Measurements from ENCODE around the gene CRYZL1. TPM values are rescaled to one million over a fixed set of nuclear protein-coding genes. Genes with fewer than 3 reads are reported as not detected.

Gene CRYZL1
- total RNA-seq, 1 donor from 2014 or later = 32.2 TPM

- H3K36me3 Mint-ChIP-seq (ENCODE audit: low read depth, unreplicated experiment) = peaks cover 43% of the 10 kb centered on the region
These were observed 80.2 kb downstream of the CRYZL1 start for GRCh38 chr21:33561373-33561772.

GRCh38 chr21:33560965-33561364, 80.6 kb downstream of the CRYZL1 start:
- no peaks in the 10 kb centered on the region for H3K9me3 Mint-ChIP-seq (ENCODE audit: unreplicated experiment)
- TF ChIP-seq CTCF (IDR thresholded peaks at IDR 0.05; ENCODE audit: unreplicated experiment) = no peak
- H3K27ac Mint-ChIP-seq (ENCODE audit: unreplicated experiment) = no peak overlapping the region
- H3K36me3 Mint-ChIP-seq (ENCODE audit: low read depth, unreplicated experiment) = peaks cover 47% of the 10 kb centered on the region
- H3K4me1 Mint-ChIP-seq (ENCODE audit: unreplicated experiment) = no peaks in the 10 kb centered on the region
- H3K4me3 Mint-ChIP-seq (ENCODE audit: unreplicated experiment) = peak overlapping the region; percentile 7
- H3K27me3 Mint-ChIP-seq (ENCODE audit: unreplicated experiment) = peaks cover 3% of the 10 kb centered on the region
- no peak for DNase-seq (ENCODE audit: low spot score)

More at GRCh38 chr21:33561373-33561772, 80.2 kb downstream of the CRYZL1 start:
- no peak for TF ChIP-seq CTCF (IDR thresholded peaks at IDR 0.05; ENCODE audit: unreplicated experiment)
- no peak for DNase-seq (ENCODE audit: low spot score)
- Mint-ChIP-seq H3K9me3 (ENCODE audit: unreplicated experiment) (no peaks in the 10 kb centered on the region), H3K4me3 (ENCODE audit: unreplicated experiment) (no peak overlapping the region), H3K27ac (ENCODE audit: unreplicated experiment) (peak overlapping the region; percentile 2), H3K27me3 (ENCODE audit: unreplicated experiment) (peaks cover 3% of the 10 kb centered on the region), H3K4me1 (ENCODE audit: unreplicated experiment) (no peaks in the 10 kb centered on the region)

- peaks cover 55% of the 10 kb centered on the region for H3K36me3 Mint-ChIP-seq (ENCODE audit: low read depth, unreplicated experiment)
- no peak for DNase-seq (ENCODE audit: low spot score)
- no peaks in the 10 kb centered on the region for H3K4me1 Mint-ChIP-seq (ENCODE audit: unreplicated experiment)
- H3K27me3 Mint-ChIP-seq (ENCODE audit: unreplicated experiment) = peaks cover 3% of the 10 kb centered on the region
- H3K9me3 Mint-ChIP-seq (ENCODE audit: unreplicated experiment) = no peaks in the 10 kb centered on the region
- TF ChIP-seq CTCF (IDR thresholded peaks at IDR 0.05; ENCODE audit: unreplicated experiment) = no peak
- no peak overlapping the region for H3K4me3 Mint-ChIP-seq (ENCODE audit: unreplicated experiment)
- H3K27ac Mint-ChIP-seq (ENCODE audit: unreplicated experiment) = no peak overlapping the region
These were observed 81.7 kb downstream of the CRYZL1 start for GRCh38 chr21:33559813-33560212.

GRCh38 chr21:33558777-33559421, 82.6 kb downstream of the CRYZL1 start:
- H3K27ac Mint-ChIP-seq (ENCODE audit: unreplicated experiment) = no peak overlapping the region
- peaks cover 6% of the 10 kb centered on the region for H3K27me3 Mint-ChIP-seq (ENCODE audit: unreplicated experiment)
- peak overlapping the region; percentile 32 for H3K4me3 Mint-ChIP-seq (ENCODE audit: unreplicated experiment)

More at GRCh38 chr21:33558777-33559421, 82.6 kb downstream of the CRYZL1 start:
- no peak for DNase-seq (ENCODE audit: low spot score)
- Mint-ChIP-seq H3K36me3 (ENCODE audit: low read depth, unreplicated experiment) (peaks cover 61% of the 10 kb centered on the region), H3K9me3 (ENCODE audit: unreplicated experiment) (no peaks in the 10 kb centered on the region), H3K4me1 (ENCODE audit: unreplicated experiment) (no peaks in the 10 kb centered on the region)
- TF ChIP-seq CTCF (IDR thresholded peaks at IDR 0.05; ENCODE audit: unreplicated experiment) = no peak

All from endothelial cell (in vitro differentiated cells).